GM19025 (cell line): ENCODE measurements around the gene MEGF11.

Experiments used
- ATAC-seq: cut with Tn5 transposase; IDR thresholded peaks from one replicate; pipeline ENCODE4 v1.9.1; 2021; ENCODE audit warnings: mild to moderate bottlenecking, low read depth, moderate library complexity; ENCODE audit not compliant: unreplicated experiment

MEGF11 gene

GRCh38 chr15:65847989-65848388, 405.6 kb downstream of the MEGF11 start:
- ATAC-seq: no peak

- no peak for ATAC-seq
These were observed 407.6 kb downstream of the MEGF11 start for GRCh38 chr15:65845826-65846519.
